ENCODE data around the gene NHEJ1.

The NHEJ1 gene

GRCh38 chr2:219122202-219122980 lies 38.2 kb downstream of the NHEJ1 start:
- DNase-seq: no peak

- no peak for DNase-seq
Measured at GRCh38 chr2:219120082-219120481, 40.5 kb downstream of the NHEJ1 start.

- DNase-seq: peak; percentile 50
Measured at GRCh38 chr2:219119422-219120043, 41.1 kb downstream of the NHEJ1 start.

GRCh38 chr2:219118504-219118903 lies 42.1 kb downstream of the NHEJ1 start:
- no peak for DNase-seq

- no peak for DNase-seq
Measured at GRCh38 chr2:219116776-219117646, 43.6 kb downstream of the NHEJ1 start.

GRCh38 chr2:219112651-219113338 lies 47.8 kb downstream of the NHEJ1 start:
- DNase-seq: no peak

- DNase-seq: no peak
Measured at GRCh38 chr2:219112062-219112406, 48.6 kb downstream of the NHEJ1 start.

- DNase-seq: no peak
Measured at GRCh38 chr2:219111375-219112061, 49.1 kb downstream of the NHEJ1 start.

- peak; percentile 40 for DNase-seq
Measured at GRCh38 chr2:219109471-219109870, 51.1 kb downstream of the NHEJ1 start.

GRCh38 chr2:219107758-219108157 lies 52.9 kb downstream of the NHEJ1 start:
- no peak for DNase-seq

- DNase-seq: no peak
Measured at GRCh38 chr2:219106251-219106650, 54.4 kb downstream of the NHEJ1 start.

GRCh38 chr2:219104107-219105035 lies 56.2 kb downstream of the NHEJ1 start:
- no peak for DNase-seq

- DNase-seq: no peak
Measured at GRCh38 chr2:219099329-219099728, 61.3 kb downstream of the NHEJ1 start.

GRCh38 chr2:219095406-219095935 lies 65.1 kb downstream of the NHEJ1 start:
- no peak for DNase-seq

- no peak for DNase-seq
Measured at GRCh38 chr2:219094171-219094570, 66.4 kb downstream of the NHEJ1 start.

- no peak for DNase-seq
Measured at GRCh38 chr2:219090436-219091299, 69.9 kb downstream of the NHEJ1 start.

- no peak for DNase-seq
Measured at GRCh38 chr2:219089330-219089729, 71.3 kb downstream of the NHEJ1 start.

- DNase-seq: no peak
Measured at GRCh38 chr2:219087848-219088247, 72.8 kb downstream of the NHEJ1 start.

GRCh38 chr2:219087361-219087760 lies 73.3 kb downstream of the NHEJ1 start:
- no peak for DNase-seq

GRCh38 chr2:219086196-219086595 lies 74.4 kb downstream of the NHEJ1 start:
- no peak for DNase-seq
